ACHN (cell line): ENCODE measurements around the gene FAM118A.
"Not testable (repeated sequence)": the region's sequence is repeated elsewhere in the genome, so short reads cannot be mapped to it uniquely, and the experiment has no call there.

Source experiments
- DNase-seq: peaks from one replicate; pipeline ENCODE4 v3.0.0-alpha.2; 2015
- in situ Hi-C: cut with HindIII; loops from 2 replicates; pipeline ENCODE4 v1.10.0; 2017; ENCODE audit warnings: low sequenced_read_pairs, low pct_ligation_motif_present, low pct_unique_long_range_greater_than_20kb

Gene FAM118A

DNA sequence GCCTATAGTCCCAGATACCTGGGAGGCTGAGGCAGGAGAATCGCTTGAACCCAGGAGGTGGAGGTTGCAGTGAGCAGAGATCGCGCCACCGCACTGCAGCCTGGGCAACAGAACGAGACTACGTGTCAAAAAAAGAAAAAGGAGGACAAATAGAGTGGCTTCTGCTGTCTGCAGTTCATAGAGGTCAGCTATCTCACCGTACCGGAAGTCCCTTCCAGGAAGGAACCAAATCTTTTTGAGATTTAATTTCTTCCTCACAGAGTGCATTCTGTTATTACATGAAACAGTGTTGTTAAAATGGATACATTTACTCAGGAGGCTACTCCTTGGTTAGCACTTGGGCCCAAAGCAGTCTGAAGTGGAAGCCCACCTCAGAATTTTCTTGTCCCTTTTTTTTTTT is 33.4 kb downstream of the FAM118A start:
- in situ Hi-C loops: no loop called here

DNA sequence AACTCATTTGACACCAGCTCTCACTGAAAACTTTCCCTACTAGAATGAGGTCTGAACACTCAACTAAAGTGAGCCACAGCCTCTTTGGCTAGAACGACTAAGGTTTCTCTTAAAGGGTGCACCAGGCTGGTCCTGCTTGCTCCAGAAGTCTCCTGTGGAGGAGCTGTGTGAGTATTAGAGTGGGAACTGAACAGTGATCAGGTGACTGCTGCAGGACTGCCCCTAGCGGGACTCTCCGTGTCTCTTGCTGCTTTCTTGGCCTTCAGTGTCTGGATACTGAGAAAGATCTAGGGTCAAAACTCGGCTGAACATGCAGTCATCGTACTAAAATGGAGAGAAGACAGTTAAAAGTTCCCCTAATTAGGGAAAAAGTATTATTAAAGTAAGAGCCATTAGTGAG is 34.6 kb downstream of the FAM118A start:
- DNase-seq: no peak
- in situ Hi-C loops: no loop called here

More for the DNA sequence above, 33.4 kb downstream of the FAM118A start:
- no peak for DNase-seq

DNA sequence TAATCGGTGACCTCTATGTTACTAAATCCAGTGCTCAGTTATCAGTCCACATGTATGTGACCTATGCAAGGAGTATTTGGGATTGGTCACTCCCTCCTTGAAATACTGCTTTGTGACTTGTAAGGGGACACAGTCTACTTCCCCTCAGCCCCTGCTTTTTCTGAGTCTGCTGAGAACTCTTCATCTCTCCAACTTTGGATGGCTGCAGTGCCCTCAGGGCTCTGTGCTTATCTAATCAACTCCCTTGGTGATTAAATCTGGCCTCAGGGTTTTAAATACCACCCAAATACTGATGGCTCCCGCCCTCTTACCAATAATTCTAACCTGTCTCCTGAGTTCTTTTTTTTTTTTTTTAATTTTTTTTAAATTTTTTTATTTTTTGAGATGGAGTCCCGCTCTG is 40.2 kb downstream of the FAM118A start:
- in situ Hi-C loops: no loop called here
- DNase-seq: no peak

DNA sequence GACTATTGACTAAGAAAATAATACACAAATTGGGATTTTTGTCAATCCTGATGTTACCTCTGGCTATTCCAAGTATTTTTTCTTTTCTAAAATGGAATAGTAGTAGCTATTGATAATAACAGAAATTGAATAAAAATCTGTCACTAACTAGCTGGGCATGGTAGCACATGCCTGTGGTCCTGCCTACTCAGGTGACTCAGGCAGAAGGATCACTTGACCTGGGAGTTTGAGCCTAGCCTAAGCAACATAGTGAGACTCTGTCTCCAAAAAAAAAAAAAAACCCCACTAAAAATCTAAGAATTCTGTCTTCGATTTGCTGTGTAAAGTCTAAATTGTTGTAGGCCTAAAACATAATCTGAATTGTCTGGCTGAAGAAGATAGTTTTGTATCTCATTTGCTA is 42.2 kb downstream of the FAM118A start:
- in situ Hi-C loops: no loop called here
- no peak for DNase-seq

DNA sequence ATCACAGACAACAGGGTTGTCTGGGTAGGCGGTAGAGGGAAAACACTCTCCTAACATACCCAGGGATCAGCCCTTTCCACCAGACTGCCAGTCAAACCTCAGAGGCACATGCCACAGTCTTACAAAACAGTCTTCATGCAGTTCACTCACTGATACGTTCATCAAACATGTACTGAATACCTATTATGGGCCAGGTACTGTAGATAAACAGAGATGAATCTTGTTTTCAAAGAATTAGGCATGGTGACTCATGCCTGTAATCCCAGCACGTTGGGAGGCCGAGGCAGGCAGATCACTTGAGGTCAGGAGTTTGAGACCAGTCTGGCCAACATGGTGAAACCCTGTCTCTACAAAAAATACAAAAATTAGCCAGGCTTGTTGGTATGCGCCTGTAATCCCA is 43.0 kb downstream of the FAM118A start:
- DNase-seq, in situ Hi-C loops: not testable (repeated sequence)

DNA sequence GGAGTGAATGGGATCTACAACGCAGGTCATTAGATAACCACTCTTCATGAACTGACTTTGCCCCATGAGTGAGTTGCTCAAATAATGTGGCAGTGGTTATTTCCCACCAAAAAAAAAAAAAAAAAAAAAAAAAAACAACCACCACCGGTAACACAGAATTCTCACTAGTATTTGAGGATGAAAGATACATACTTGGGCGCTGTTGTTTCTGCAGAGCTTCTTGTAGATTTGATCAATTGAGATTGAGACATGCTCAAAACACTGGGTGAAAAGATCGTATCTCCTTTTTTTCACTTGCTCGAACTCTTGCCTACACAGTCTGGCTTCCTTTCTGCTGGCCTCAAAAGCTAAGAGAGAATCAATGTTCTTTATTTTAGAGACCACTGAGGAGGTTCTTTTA is 44.1 kb downstream of the FAM118A start:
- DNase-seq: no peak
- in situ Hi-C loops: no loop called here

DNA sequence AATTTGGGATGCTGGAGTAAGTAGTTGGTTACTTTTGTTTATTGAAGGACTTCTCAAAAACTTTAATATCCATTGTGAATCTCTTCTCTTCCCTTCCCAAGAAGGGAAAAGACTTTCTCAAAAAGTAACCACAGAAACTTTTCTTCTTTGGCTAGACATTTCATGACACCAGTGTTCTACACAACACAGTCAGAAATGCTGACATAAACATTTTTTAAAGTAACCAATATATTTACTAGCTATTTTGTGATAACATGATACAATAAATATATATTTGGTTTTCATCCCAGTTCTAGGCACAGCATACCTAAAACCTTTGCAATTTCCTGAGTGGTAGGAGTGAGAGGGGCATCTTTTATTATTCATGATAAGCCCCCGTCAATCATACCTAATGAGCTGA is 47.8 kb downstream of the FAM118A start:
- no peak for DNase-seq
- in situ Hi-C loops: no loop called here

DNA sequence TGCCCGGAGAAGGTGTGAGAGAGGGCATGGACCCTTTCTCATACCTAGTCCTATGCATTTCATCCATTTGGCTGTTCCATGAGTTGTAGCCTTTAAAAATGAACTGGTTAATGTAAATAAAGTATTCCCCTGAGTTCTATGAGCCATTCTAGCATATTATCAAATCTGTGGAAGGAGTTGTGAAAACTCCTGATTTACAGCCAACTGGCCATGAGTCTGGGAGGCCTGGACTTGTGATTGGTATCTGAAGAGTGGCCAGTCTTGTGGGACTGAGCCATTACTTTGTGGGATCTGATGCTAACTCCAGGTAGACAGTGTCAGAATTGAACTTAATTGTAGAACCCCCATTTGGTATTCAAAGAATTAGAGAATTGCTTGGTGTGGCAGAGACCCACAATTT is 48.4 kb downstream of the FAM118A start:
- no peak for DNase-seq
- in situ Hi-C loops: no loop called here

DNA sequence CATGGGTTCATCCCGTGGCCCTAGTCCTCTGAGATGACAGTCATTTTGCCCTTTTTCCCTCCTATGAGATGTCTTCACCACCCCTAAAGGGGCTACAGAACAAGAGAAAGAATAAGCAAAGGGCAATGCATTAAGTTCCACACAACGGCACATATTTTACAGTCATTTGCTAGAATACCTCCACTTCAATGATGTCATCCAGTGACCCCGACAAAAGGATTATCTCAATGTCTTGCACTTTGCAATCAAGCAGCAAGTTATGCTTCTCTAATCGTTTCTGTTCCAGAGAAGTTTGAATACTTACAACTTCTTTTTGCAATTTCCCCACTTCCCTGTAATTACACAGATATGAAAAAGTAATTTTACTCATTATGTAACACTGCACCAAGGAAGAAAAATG is 49.9 kb downstream of the FAM118A start:
- in situ Hi-C loops: no loop called here
- DNase-seq: no peak

DNA sequence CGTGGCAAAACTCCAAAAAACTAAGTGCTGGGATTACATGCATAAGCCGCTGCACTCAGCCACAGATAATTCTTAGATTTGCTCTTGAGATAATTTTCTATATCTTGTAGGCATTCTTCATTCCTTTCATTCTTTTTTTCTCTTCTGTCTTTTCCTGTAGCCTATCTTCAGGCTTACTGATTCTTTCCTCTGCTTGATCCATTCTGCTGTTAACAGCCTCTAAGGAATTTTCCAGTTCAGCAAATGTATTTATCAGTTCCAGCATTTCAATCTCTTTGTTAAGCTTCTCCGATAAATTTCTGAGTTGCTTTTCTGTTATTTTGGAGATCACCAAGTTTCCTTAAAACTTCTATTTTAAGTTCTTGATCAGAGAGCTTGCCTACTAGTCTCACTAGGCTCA is 57.0 kb downstream of the FAM118A start:
- in situ Hi-C loops: no loop called here
- no peak for DNase-seq

DNA sequence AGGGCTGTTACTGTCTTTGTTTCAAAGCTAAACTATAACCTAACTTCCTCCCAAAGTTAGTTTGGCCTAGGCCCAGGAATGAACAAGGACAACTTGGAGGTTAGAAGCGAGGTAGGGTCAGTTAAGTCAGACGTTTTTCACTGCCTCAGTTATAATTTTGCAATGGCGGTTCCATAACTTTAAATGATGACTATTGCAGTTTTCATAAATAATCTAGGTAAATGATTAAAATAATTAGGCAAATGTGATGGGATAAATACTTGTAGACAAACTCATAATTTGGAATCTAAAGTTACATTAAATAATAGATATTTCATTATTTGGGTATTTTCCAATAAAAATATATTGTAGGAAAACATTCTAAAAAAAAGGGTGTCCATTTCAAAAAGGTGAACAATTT is 63.9 kb downstream of the FAM118A start:
- DNase-seq, in situ Hi-C loops: not testable (repeated sequence)

DNA sequence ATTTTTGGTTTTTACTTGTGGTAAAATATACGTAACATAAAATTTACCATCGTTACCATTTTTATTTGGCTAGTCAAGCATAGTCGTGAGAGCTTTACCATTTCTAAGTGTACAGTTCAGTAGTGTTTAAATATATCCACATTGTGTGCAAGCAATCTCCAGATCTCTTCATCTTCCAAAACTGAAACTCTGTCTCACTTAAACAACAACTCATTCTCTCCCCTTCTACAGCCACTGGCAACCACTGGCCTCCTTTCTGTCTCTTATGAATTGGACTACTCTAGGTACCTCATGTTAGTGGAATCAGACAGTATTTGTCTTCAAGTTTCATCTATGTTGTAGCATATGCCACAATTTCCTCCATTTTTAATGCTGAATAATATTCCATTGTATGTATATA is 66.3 kb downstream of the FAM118A start:
- in situ Hi-C loops: no loop called here
- no peak for DNase-seq

DNA sequence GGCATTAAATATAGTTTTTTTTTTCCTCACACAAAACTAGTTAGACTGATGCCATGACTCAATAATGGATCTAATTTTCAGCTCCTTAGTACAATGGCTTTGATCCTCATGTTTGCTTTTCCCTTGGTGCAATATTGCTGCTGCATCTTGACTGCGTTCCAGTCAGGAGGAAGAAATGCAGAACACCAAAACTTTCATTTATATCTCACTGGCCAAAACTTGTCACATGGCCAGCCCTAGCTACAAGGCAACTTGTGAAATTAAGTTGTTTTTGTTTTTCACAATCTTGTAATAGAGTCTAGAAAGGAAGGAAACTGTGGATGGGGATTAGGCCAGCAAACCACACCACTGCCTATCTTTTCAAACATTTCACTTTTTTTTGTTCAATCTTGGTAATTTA is 67.0 kb downstream of the FAM118A start:
- DNase-seq: no peak
- in situ Hi-C loops: no loop called here

DNA sequence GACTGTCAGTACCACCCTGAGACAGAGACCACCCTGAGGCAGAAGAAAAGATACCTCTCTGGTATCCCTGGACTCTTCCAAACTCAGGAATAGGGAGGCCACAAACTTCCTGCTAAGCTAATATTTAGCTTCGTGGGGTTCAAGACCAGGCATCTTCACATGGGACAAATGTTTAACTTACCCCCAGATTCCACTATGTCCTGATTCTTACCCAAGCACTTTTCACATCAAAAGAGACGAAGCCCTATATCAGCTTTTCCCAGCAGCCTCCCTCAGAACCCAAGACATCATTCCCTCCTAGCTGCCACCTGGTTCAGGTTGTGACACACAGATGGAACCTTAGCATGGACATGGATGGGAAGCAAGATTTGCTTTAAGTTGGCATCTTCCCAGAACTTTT is 71.6 kb downstream of the FAM118A start:
- no peak for DNase-seq
- in situ Hi-C loops: no loop called here

DNA sequence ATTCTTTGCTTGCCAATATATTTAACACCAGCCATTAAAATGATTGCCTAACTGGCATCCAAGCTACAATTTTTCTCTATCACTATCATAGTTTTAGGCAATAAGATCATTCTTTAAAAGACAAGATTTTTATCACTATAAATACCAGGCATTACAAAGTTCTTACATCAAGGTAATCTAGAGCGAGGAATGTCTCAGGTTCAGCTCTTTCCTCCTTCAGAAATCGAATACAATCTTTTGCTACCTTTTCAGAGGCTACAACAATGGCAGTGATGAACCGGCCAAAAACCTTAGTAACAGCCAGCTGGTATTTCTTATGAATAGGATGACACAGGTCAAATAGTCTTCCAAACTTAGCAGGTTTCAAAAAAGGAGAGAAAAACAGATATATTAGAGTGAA is 79.8 kb downstream of the FAM118A start:
- in situ Hi-C loops: no loop called here
- DNase-seq: no peak
